Medulla oblongata (tissue), 1 donor: ENCODE data around the gene DAB1.

Experiments used
- DNase-seq: peaks from one replicate; pipeline ENCODE4 v3.0.0-alpha.2; 2015; ENCODE audit errors: extremely low spot score

DAB1 gene

GRCh38 chr1:57423656-57424211 lies at the start of gene DAB1:
Gene DAB1 (minus strand): TSS chr1:57424060. CDS start chr1:57291030, 133,030 bp downstream.
- no peak for DNase-seq

GRCh38 chr1:57473448-57473847 lies 49.6 kb upstream of the DAB1 start:
- DNase-seq: no peak

GRCh38 chr1:57471995-57472394 lies 48.1 kb upstream of the DAB1 start:
- no peak for DNase-seq

GRCh38 chr1:57470036-57470435 lies 46.2 kb upstream of the DAB1 start:
- DNase-seq: no peak

- no peak for DNase-seq
Measured at GRCh38 chr1:57468641-57469523, 45.0 kb upstream of the DAB1 start.

- no peak for DNase-seq
Measured at GRCh38 chr1:57467830-57468229, 44.0 kb upstream of the DAB1 start.

- DNase-seq: peak; percentile 60
Measured at GRCh38 chr1:57464756-57465155, 40.9 kb upstream of the DAB1 start.

- peak; percentile 6 for DNase-seq
Measured at GRCh38 chr1:57463343-57463742, 39.5 kb upstream of the DAB1 start.

GRCh38 chr1:57461405-57461804 lies 37.5 kb upstream of the DAB1 start:
- no peak for DNase-seq

GRCh38 chr1:57451516-57451915 lies 27.7 kb upstream of the DAB1 start:
- no peak for DNase-seq

- DNase-seq: no peak
Measured at GRCh38 chr1:57450981-57451380, 27.1 kb upstream of the DAB1 start.

GRCh38 chr1:57447551-57447950 lies 23.7 kb upstream of the DAB1 start:
- DNase-seq: no peak

GRCh38 chr1:57443004-57443403 lies 19.1 kb upstream of the DAB1 start:
- no peak for DNase-seq

- DNase-seq: no peak
Measured at GRCh38 chr1:57440096-57440495, 16.2 kb upstream of the DAB1 start.

- no peak for DNase-seq
Measured at GRCh38 chr1:57431400-57431799, 7.5 kb upstream of the DAB1 start.

GRCh38 chr1:57424231-57425027 lies 569 bp upstream of the DAB1 start:
- peak; percentile 36 for DNase-seq

GRCh38 chr1:57423135-57423655 lies 665 bp downstream of the DAB1 start:
- DNase-seq: no peak

GRCh38 chr1:57422271-57423134 lies 1.4 kb downstream of the DAB1 start:
- DNase-seq: no peak

GRCh38 chr1:57421806-57422205 lies 2.1 kb downstream of the DAB1 start:
- no peak for DNase-seq

GRCh38 chr1:57420981-57421785 lies 2.7 kb downstream of the DAB1 start:
- no peak for DNase-seq
